HG03442 (cell line): Measurements from ENCODE around the gene OAS1.

Experiments used
- ATAC-seq: cut with Tn5 transposase; IDR thresholded peaks from one replicate; pipeline ENCODE4 v1.9.1; 2021; ENCODE audit warnings: mild to moderate bottlenecking, moderate library complexity; ENCODE audit not compliant: unreplicated experiment

The OAS1 gene

GRCh38 chr12:112906712-112907414 is at the start of gene OAS1:
Gene OAS1 (plus strand): TSS chr12:112906962. CDS start chr12:112907040, 78 bp downstream.
- peak; percentile 74 for ATAC-seq

GRCh38 chr12:112859291-112859690 is 47.5 kb upstream of the OAS1 start:
- no peak for ATAC-seq

GRCh38 chr12:112860181-112860580 is 46.6 kb upstream of the OAS1 start:
- ATAC-seq = no peak

GRCh38 chr12:112861284-112861683 is 45.5 kb upstream of the OAS1 start:
- ATAC-seq = no peak

- no peak for ATAC-seq
Observed at GRCh38 chr12:112862636-112863290, 44.0 kb upstream of the OAS1 start.

- no peak for ATAC-seq
Observed at GRCh38 chr12:112868459-112869041, 38.2 kb upstream of the OAS1 start.

GRCh38 chr12:112869091-112869490 is 37.7 kb upstream of the OAS1 start:
- ATAC-seq = no peak

GRCh38 chr12:112869778-112870177 is 37.0 kb upstream of the OAS1 start:
- no peak for ATAC-seq

GRCh38 chr12:112870267-112870980 is 36.3 kb upstream of the OAS1 start:
- no peak for ATAC-seq

GRCh38 chr12:112875608-112876007 is 31.2 kb upstream of the OAS1 start:
- no peak for ATAC-seq

- no peak for ATAC-seq
Observed at GRCh38 chr12:112876506-112876905, 30.3 kb upstream of the OAS1 start.

GRCh38 chr12:112877006-112877405 is 29.8 kb upstream of the OAS1 start:
- ATAC-seq = no peak

- no peak for ATAC-seq
Observed at GRCh38 chr12:112878488-112878887, 28.3 kb upstream of the OAS1 start.

- ATAC-seq = no peak
Observed at GRCh38 chr12:112879191-112879705, 27.5 kb upstream of the OAS1 start.

- ATAC-seq = no peak
Observed at GRCh38 chr12:112881602-112882001, 25.2 kb upstream of the OAS1 start.

GRCh38 chr12:112885236-112885635 is 21.5 kb upstream of the OAS1 start:
- no peak for ATAC-seq

GRCh38 chr12:112887550-112887949 is 19.2 kb upstream of the OAS1 start:
- no peak for ATAC-seq

GRCh38 chr12:112891093-112892024 is 15.4 kb upstream of the OAS1 start:
- no peak for ATAC-seq

GRCh38 chr12:112892856-112893255 is 13.9 kb upstream of the OAS1 start:
- no peak for ATAC-seq

- no peak for ATAC-seq
Observed at GRCh38 chr12:112894128-112894527, 12.6 kb upstream of the OAS1 start.
